AG04450 (cell line): ENCODE results near the gene BCAR3. TPM values are rescaled to one million over a fixed set of nuclear protein-coding genes. Genes with fewer than 3 reads are reported as not detected.

ENCODE experiments used
- CTCF ChIA-PET: fragments of 300-600, 350-600 bp; formaldehyde crosslinking; extraction: SDS; loops from one replicate; lab custom pipeline; 2022; ENCODE audit warnings: antibody characterized with exemption, inconsistent platforms; lab: Charles Lee
- POLR2A ChIA-PET: fragments of 350-600 bp; formaldehyde crosslinking; extraction: SDS; loops from one replicate; lab custom pipeline; 2021; ENCODE audit warnings: antibody characterized with exemption, inconsistent platforms; lab: Yijun Ruan, JAX
- DNase-seq: peaks from one replicate; pipeline ENCODE4 v3.0.0-alpha.2; 2011; ENCODE audit warnings: low read depth, low spot score
- H3K27ac ChIP-seq: one replicate; pipeline ENCODE4 v1.5.1; 2012; ENCODE audit warnings: low read depth, low read length, control low read depth
- H3K27me3 ChIP-seq: one replicate; pipeline ENCODE4 v1.6.0; 2012; ENCODE audit warnings: low read length; ENCODE audit not compliant: control insufficient read depth, insufficient read depth
- H3K4me3 ChIP-seq: 2 replicates; pipeline ENCODE4 v1.5.1; 2011; ENCODE audit warnings: mild to moderate bottlenecking, low read depth, low read length, control low read depth
- H3K9me3 ChIP-seq: 2 replicates; pipeline ENCODE4 v1.5.1; 2012; ENCODE audit warnings: low read length; ENCODE audit not compliant: control insufficient read depth, insufficient read depth
- CTCF ChIP-seq: IDR thresholded peaks from 2 replicates; pipeline ENCODE4 v1.5.1; 2011; ENCODE audit warnings: low read depth, low read length, control low read depth, inconsistent platforms
- polyA plus RNA-seq: library from polyadenylated mRNA; depleted of rRNA; stranded (reverse); fragments of >200 nt; gene quantifications from 2 replicates; pipeline ENCODE4 v1.2.3, GENCODE V29; 2011

BCAR3 gene
- polyA plus RNA-seq, 1 experiment = 20.6 TPM

GRCh38 chr1:93528412-93528811 lies 153.2 kb downstream of the BCAR3 start:
- no peak for TF ChIP-seq CTCF
- no peaks in the 10 kb centered on the region for H3K27me3 ChIP-seq
- DNase-seq = no peak
- CTCF ChIA-PET = no interaction called here
- POLR2A ChIA-PET = no interaction called here
- no peak overlapping the region for H3K27ac ChIP-seq
- no peak overlapping the region for H3K4me3 ChIP-seq
- H3K9me3 ChIP-seq = no peaks in the 10 kb centered on the region

- H3K9me3 ChIP-seq = no peaks in the 10 kb centered on the region
- no peak overlapping the region for H3K27ac ChIP-seq
- no peak for TF ChIP-seq CTCF
- POLR2A ChIA-PET = no interaction called here
- H3K27me3 ChIP-seq = no peaks in the 10 kb centered on the region
- H3K4me3 ChIP-seq = no peak overlapping the region
- no peak for DNase-seq
- CTCF ChIA-PET = no interaction called here
Observed at GRCh38 chr1:93526431-93526830, 155.2 kb downstream of the BCAR3 start.

- ChIA-PET CTCF (interaction anchor here (0.6 kb wide), 1 partner anchor 234 kb away, joined by 3 read pairs; no protein-coding TSS in a partner anchor), POLR2A (no interaction called here)
- no peak for TF ChIP-seq CTCF
- DNase-seq = no peak
- H3K4me3 ChIP-seq = no peak overlapping the region
- no peaks in the 10 kb centered on the region for H3K9me3 ChIP-seq
- H3K27me3 ChIP-seq = no peaks in the 10 kb centered on the region
- H3K27ac ChIP-seq = no peak overlapping the region
Observed at GRCh38 chr1:93525431-93525830, 156.2 kb downstream of the BCAR3 start.

DNA sequence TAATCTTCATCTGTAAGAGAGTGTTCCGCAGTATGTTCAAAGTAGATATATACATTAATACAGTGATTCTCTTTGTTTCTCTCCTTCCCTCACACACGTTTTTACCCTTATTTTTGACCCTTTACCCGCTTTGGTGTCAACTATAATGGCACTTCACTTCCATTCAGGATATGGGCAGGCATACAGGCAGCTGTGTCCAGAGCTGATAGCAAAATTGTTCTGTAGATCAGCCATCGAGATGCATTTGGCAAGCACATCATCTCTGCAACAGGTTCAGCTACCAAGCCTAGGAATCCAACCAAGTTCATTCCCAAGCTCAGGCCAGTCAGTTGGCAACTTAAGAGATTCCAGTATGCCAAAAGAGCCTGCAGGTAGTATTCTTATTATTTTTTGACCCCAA lies 158.9 kb downstream of the BCAR3 start:
- no peak for TF ChIP-seq CTCF
- Histone ChIP-seq H3K4me3 (no peak overlapping the region), H3K27ac (no peak overlapping the region), H3K27me3 (no peaks in the 10 kb centered on the region), H3K9me3 (no peaks in the 10 kb centered on the region)
- POLR2A ChIA-PET = no interaction called here
- CTCF ChIA-PET = no interaction called here
- no peak for DNase-seq

GRCh38 chr1:93521618-93522017 lies 160.0 kb downstream of the BCAR3 start:
- POLR2A ChIA-PET = no interaction called here
- Histone ChIP-seq H3K9me3 (no peaks in the 10 kb centered on the region), H3K27ac (no peak overlapping the region), H3K4me3 (no peak overlapping the region), H3K27me3 (no peaks in the 10 kb centered on the region)
- CTCF ChIA-PET = no interaction called here
- no peak for TF ChIP-seq CTCF
- DNase-seq = no peak
